ENCODE data around the gene SHISA9. TPM values are rescaled to one million over a fixed set of nuclear protein-coding genes. Genes with fewer than 3 reads are reported as not detected.

Gene SHISA9
- total and polyA plus RNA-seq, 2 donors (not counting 1 experiment from before 2014, with no cell fraction given) = 0.03 to 0.07 TPM

DNA sequence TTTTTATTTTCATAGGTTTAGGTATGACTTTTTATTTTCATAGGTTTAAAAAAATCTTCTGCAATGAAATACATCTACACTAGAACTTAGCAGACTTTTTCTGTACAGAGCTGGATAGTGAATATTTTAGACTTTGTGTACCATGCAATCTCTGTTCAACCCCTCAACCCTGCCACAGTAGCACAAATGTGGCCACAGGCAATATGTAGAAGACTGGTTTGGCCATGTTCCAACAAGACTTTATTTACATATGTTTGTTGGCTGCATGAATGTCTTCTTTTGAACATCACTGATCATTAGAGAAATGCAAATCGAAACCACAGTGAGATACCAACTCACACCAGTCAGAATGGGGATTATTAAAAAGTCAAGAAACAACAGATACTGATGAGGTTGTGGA lies 229.2 kb downstream of the SHISA9 start:
- Histone ChIP-seq H3K9ac (ENCODE audit: low read length) (no peak overlapping the region), H3K27me3 (replicated peaks in 1 of 4; ENCODE audit: control extremely low read depth in 1 of 4, control insufficient read depth in 3 of 4, insufficient read depth in 4 of 4, low read length in 3 of 4) (no peaks in the 10 kb centered on the region), H3K4me3 (ENCODE audit: control extremely low read depth in 1 of 5, extremely low read depth in 1 of 5, insufficient read depth in 1 of 5, low read depth in 2 of 5, low read length in 4 of 5) (no peak overlapping the region), H3K4me2 (replicated peaks; ENCODE audit: low read depth, low read length, poor library complexity, severe bottlenecking) (no peak overlapping the region), H4K20me1 (ENCODE audit: control insufficient read depth, insufficient read depth, low read length, poor library complexity, severe bottlenecking) (no peaks in the 10 kb centered on the region), H3K79me2 (ENCODE audit: control insufficient read depth, insufficient read depth, low read length) (no peaks in the 10 kb centered on the region), H3K27ac (ENCODE audit: low read length in 2 of 2) (no peak overlapping the region), H2AFZ (ENCODE audit: insufficient read depth, low read depth, low read length, poor library complexity, severe bottlenecking) (no peak overlapping the region), H3K4me1 (ENCODE audit: control insufficient read depth in 2 of 2, insufficient read depth in 2 of 2, low read length in 2 of 2) (no peaks in the 10 kb centered on the region), H3K9me3 (ENCODE audit: control extremely low read depth in 1 of 3, control insufficient read depth in 2 of 3, insufficient read depth in 1 of 3, low read length in 2 of 3) (peaks cover 0 to 5% (median 2%) of the 10 kb centered on the region in 3 donors), H3K36me3 (replicated peaks in 1 of 2; ENCODE audit: control extremely low read depth in 1 of 2, control insufficient read depth in 1 of 2, extremely low read depth in 1 of 2, insufficient read depth in 2 of 2, low read length in 1 of 2) (no peaks in the 10 kb centered on the region)
- WGBS (ENCODE audit: insufficient coverage) = no CpG with 5 or more reads among the region's 1 CpG
- ChIA-PET POLR2A (no interaction called here), CTCF (no interaction called here)
- no peak for ATAC-seq (ENCODE audit: low read depth)
- Mint-ChIP-seq H3K4me3 (no peak overlapping the region), H3K9me3 (ENCODE audit: insufficient read depth) (no peaks in the 10 kb centered on the region), H3K4me1 (no peaks in the 10 kb centered on the region), H3K27ac (no peak overlapping the region), H3K27me3 (no peaks in the 10 kb centered on the region)
- TF ChIP-seq, protein P1, sequence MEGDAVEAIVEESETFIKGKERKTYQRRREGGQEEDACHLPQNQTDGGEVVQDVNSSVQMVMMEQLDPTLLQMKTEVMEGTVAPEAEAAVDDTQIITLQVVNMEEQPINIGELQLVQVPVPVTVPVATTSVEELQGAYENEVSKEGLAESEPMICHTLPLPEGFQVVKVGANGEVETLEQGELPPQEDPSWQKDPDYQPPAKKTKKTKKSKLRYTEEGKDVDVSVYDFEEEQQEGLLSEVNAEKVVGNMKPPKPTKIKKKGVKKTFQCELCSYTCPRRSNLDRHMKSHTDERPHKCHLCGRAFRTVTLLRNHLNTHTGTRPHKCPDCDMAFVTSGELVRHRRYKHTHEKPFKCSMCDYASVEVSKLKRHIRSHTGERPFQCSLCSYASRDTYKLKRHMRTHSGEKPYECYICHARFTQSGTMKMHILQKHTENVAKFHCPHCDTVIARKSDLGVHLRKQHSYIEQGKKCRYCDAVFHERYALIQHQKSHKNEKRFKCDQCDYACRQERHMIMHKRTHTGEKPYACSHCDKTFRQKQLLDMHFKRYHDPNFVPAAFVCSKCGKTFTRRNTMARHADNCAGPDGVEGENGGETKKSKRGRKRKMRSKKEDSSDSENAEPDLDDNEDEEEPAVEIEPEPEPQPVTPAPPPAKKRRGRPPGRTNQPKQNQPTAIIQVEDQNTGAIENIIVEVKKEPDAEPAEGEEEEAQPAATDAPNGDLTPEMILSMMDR (IDR thresholded peaks at IDR 0.05) = no peak
- no peak for TF ChIP-seq EZH2 (IDR thresholded peaks at IDR 0.05; ENCODE audit: borderline replicate concordance, insufficient read depth, low read depth, low read length, poor library complexity, severe bottlenecking)
- DNase-seq = no peak
- intact Hi-C loops (cut with micrococcal nuclease) = no loop called here

DNA sequence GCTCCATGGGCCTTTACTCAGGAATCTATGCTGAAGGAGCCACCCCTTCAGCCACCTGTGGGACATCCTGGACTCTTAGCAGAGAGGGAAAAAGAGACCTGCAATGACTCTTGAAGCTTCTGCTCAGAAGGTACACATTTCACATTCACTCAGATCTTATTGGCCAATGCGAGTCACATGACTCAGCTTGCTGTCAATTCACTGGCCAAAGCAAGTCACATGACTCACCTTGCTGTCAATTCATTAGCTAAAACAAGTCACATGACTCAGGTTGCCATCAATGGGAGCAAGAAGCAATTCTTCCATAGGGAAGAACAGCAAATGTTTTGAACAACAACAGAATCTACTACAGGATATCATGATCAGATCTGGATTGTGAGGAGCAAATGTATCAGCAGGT lies 233.4 kb downstream of the SHISA9 start:
- Mint-ChIP-seq H3K27me3 (no peaks in the 10 kb centered on the region), H3K4me3 (no peak overlapping the region), H3K27ac (no peak overlapping the region), H3K4me1 (no peaks in the 10 kb centered on the region), H3K9me3 (ENCODE audit: insufficient read depth) (no peaks in the 10 kb centered on the region)
- H3K36me3 ChIP-seq (replicated peaks in 1 of 2; ENCODE audit: control extremely low read depth in 1 of 2, control insufficient read depth in 1 of 2, extremely low read depth in 1 of 2, insufficient read depth in 2 of 2, low read length in 1 of 2) = no peaks in the 10 kb centered on the region
- no peaks in the 10 kb centered on the region for H4K20me1 ChIP-seq (ENCODE audit: control insufficient read depth, insufficient read depth, low read length, poor library complexity, severe bottlenecking)
- H3K9ac ChIP-seq (ENCODE audit: low read length) = no peak overlapping the region
- CTCF ChIA-PET = no interaction called here
- H3K27me3 ChIP-seq (replicated peaks in 1 of 4; ENCODE audit: control extremely low read depth in 1 of 4, control insufficient read depth in 3 of 4, insufficient read depth in 4 of 4, low read length in 3 of 4) = no peaks in the 10 kb centered on the region
- TF ChIP-seq EZH2 (IDR thresholded peaks at IDR 0.05; ENCODE audit: borderline replicate concordance, insufficient read depth, low read depth, low read length, poor library complexity, severe bottlenecking) = no peak
- TF ChIP-seq, protein P1 (IDR thresholded peaks at IDR 0.05) = no peak
- 89% methylated on average over 1 of the region's 1 CpG for WGBS (ENCODE audit: insufficient coverage)
- H3K27ac ChIP-seq (ENCODE audit: low read length in 2 of 2) = no peak overlapping the region
- H3K4me2 ChIP-seq (replicated peaks; ENCODE audit: low read depth, low read length, poor library complexity, severe bottlenecking) = no peak overlapping the region
- no peak overlapping the region for H3K4me3 ChIP-seq (ENCODE audit: control extremely low read depth in 1 of 5, extremely low read depth in 1 of 5, insufficient read depth in 1 of 5, low read depth in 2 of 5, low read length in 4 of 5)
- no peak overlapping the region for H2AFZ ChIP-seq (ENCODE audit: insufficient read depth, low read depth, low read length, poor library complexity, severe bottlenecking)
- no peaks in the 10 kb centered on the region for H3K79me2 ChIP-seq (ENCODE audit: control insufficient read depth, insufficient read depth, low read length)
- ATAC-seq (ENCODE audit: low read depth) = no peak
- no peak for DNase-seq
- POLR2A ChIA-PET = no interaction called here
- H3K9me3 ChIP-seq (ENCODE audit: control extremely low read depth in 1 of 3, control insufficient read depth in 2 of 3, insufficient read depth in 1 of 3, low read length in 2 of 3) = peaks cover 0 to 5% (median 2%) of the 10 kb centered on the region in 3 donors
- intact Hi-C loops (cut with micrococcal nuclease) = no loop called here
- H3K4me1 ChIP-seq (ENCODE audit: control insufficient read depth in 2 of 2, insufficient read depth in 2 of 2, low read length in 2 of 2) = no peaks in the 10 kb centered on the region
